Activated T-helper 2 cell treated with anti-CD3 and anti-CD28 coated beads, Interferon-gamma antibody, Interleukin-2, Interleukin-4, amounts not matched to agents 10 μg/mL and 5 μg/mL and 100 μg/mL, durations not matched to agents 14 hours and 24 hours and 36 hours (primary cell): ENCODE data around the gene JAG1. TPM values are rescaled to one million over a fixed set of nuclear protein-coding genes. Genes with fewer than 3 reads are reported as not detected.
"Not testable (repeated sequence)": the region's sequence is repeated elsewhere in the genome, so short reads cannot be mapped to it uniquely, and the experiment has no call there.

Experiments used
- DNase-seq: peaks from one replicate; pipeline ENCODE4 v3.0.0; 2021; ENCODE audit warnings: low spot score
- H3K27ac Mint-ChIP-seq: one replicate; pipeline ENCODE4 v1.8.0; 2021; ENCODE audit warnings: mixed read lengths
- H3K27me3 Mint-ChIP-seq: one replicate; pipeline ENCODE4 v1.8.0; 2021; ENCODE audit warnings: low read depth, mixed read lengths
- H3K36me3 Mint-ChIP-seq: one replicate; pipeline ENCODE4 v1.8.0; 2021; ENCODE audit warnings: low read depth, mixed read lengths
- H3K4me1 Mint-ChIP-seq: one replicate; pipeline ENCODE4 v1.8.0; 2021; ENCODE audit warnings: low read depth, mixed read lengths
- H3K4me3 Mint-ChIP-seq: one replicate; pipeline ENCODE4 v1.8.0; 2021; ENCODE audit warnings: low read depth, mild to moderate bottlenecking, moderate library complexity, mixed read lengths
- H3K9me3 Mint-ChIP-seq: one replicate; pipeline ENCODE4 v1.8.0; 2021; ENCODE audit warnings: mixed read lengths
- intact Hi-C: fragments of 100-400 bp; cut with micrococcal nuclease; formaldehyde crosslinking; loops from one replicate; pipeline ENCODE4 v1.15.1; 2023
- total RNA-seq: library from RNA; stranded (reverse); gene quantifications from 2 replicates; pipeline ENCODE4 v1.2.3, GENCODE V29; 2022

The JAG1 gene
- total RNA-seq, 1 donor from 2014 or later = 2.8 TPM

DNA sequence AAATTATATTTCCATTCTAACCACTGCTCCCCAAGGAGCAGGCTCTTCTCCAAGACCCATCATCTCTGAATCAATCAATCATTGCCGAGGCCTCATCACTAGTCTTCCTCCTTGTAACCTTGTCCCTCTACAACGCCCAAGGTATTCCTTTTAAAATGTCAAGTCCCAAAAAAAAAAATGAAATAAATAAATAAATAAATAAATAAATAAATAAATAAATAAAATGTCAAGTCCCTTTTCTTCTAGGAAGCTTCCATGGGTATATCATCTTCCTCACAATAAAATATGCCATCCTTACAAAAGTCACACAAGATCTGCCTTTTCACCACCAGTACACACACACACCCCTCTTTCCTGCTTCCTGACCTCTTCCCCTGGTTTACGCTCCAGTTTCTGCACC is 57.6 kb downstream of the JAG1 start:
- intact Hi-C loops = no loop called here

DNA sequence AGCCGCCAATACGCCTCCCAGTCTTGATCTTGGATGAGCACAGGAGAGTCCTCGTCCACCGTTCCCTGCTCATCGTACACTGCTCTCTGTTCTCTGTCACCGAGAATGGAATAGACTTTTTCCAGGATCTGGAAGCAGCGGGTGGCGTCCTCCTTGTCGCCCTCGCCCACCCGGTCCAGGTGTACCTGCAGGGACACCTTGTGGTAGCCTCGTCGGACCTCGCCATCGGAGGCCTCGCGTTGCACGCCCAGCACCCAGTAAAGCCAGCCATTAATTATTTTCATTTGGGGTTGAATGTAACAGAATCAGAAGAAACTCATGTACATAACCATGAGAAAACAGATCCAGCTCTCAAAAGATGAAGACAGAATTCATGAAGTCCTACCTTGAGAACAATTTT is 59.9 kb downstream of the JAG1 start:
- no peak overlapping the region for H3K27ac Mint-ChIP-seq
- DNase-seq = no peak
- H3K36me3 Mint-ChIP-seq = peaks cover 10% of the 10 kb centered on the region
- intact Hi-C loops = no loop called here
- no peaks in the 10 kb centered on the region for H3K9me3 Mint-ChIP-seq
- peaks cover 2% of the 10 kb centered on the region for H3K4me1 Mint-ChIP-seq
- H3K4me3 Mint-ChIP-seq = no peak overlapping the region
- H3K27me3 Mint-ChIP-seq = no peaks in the 10 kb centered on the region

More for the DNA sequence above, 57.6 kb downstream of the JAG1 start:
- H3K9me3 Mint-ChIP-seq = no peaks in the 10 kb centered on the region
- H3K36me3 Mint-ChIP-seq = peaks cover 4% of the 10 kb centered on the region
- H3K4me1 Mint-ChIP-seq = no peaks in the 10 kb centered on the region
- no peak overlapping the region for H3K4me3 Mint-ChIP-seq
- H3K27ac Mint-ChIP-seq = no peak overlapping the region
- H3K27me3 Mint-ChIP-seq = no peaks in the 10 kb centered on the region
- no peak for DNase-seq

DNA sequence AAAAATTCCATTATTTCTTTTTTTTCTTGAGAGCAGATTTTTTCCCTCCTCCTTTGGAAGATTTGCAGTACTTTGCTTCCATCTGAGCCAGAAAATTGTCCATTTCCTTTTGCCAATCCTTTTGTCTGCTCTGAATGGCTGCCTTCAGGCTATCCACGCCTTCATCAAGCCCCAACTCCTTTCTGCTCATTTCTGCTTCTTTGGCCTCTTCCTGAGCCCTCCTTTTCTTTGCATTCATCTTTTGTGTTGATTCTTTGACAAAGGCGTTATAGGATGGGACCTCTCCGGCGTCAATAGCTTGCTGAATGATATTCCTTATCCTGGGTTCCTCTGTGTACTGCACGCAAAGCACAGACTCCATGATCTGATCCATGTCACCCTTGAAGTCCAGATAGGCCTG is 60.4 kb downstream of the JAG1 start:
- H3K27ac Mint-ChIP-seq, H3K4me1 Mint-ChIP-seq, intact Hi-C loops, H3K27me3 Mint-ChIP-seq, DNase-seq, H3K9me3 Mint-ChIP-seq, H3K4me3 Mint-ChIP-seq: not testable (repeated sequence)
- H3K36me3 Mint-ChIP-seq = peaks cover 13% of the 10 kb centered on the region

DNA sequence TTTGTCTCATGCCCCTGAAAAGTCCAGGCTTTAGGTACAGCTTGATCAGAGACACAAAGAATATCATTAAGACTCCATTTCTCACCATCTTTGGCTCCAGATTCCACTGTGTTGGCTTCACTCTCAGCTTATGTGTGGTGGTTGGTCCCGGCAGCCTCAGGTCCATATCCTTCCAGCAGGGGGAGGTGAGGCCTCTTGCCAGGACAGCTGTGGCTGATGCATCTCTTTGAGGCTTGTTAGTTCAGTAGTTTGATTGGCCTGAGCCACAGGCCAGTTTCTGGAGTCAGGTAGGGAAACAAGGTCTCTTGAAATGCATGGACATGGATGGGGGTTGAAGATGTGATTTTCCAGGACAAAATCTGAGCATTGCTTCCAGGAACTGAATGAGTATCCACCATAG is 62.4 kb downstream of the JAG1 start:
- Mint-ChIP-seq H3K9me3 (no peaks in the 10 kb centered on the region), H3K36me3 (peaks cover 17% of the 10 kb centered on the region), H3K27me3 (no peaks in the 10 kb centered on the region), H3K27ac (no peak overlapping the region), H3K4me3 (no peak overlapping the region), H3K4me1 (peaks cover 2% of the 10 kb centered on the region)
- intact Hi-C loops = no loop called here
- no peak for DNase-seq

DNA sequence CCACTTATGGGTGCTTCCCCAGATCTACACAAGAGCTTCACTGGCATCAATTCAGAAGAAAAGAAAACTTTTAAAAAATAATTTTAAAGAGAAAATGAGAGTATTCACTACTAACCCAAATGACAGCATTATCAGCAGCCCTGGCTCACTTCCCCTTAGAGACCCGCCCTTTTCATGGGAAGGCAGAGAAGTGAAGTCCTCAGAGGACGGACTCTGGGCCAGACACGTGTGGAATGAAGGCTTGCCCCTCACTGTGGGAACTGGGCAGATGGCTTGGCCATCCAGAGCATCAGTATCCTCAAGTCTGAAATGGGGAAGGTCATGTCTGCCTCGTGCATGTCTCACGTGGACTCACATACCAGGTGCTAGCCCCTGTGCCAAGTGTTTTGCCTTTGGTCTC is 63.5 kb downstream of the JAG1 start:
- H3K36me3 Mint-ChIP-seq = peaks cover 20% of the 10 kb centered on the region
- intact Hi-C loops = no loop called here
- DNase-seq = no peak

DNA sequence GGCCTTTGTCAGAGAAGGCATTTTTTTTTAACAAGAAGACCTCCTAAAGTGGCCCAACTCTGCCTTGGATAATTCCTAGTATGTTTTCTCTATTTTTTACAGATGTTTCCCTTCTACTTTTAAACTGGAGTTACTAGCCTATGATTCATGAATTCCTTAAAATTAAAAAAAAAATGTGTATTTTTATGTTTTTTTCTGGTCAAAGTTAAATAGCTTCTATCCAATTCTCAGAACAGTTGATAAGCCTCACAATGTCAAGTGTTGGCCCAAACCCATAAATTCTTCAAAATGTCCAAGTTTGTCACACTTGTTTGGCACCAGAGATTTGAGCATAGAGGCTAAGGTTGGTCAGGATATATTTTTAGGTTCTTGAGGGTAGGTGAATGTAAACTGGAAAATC is 64.0 kb downstream of the JAG1 start:
- Mint-ChIP-seq H3K4me3 (no peak overlapping the region), H3K36me3 (peaks cover 20% of the 10 kb centered on the region), H3K9me3 (no peaks in the 10 kb centered on the region), H3K27me3 (no peaks in the 10 kb centered on the region), H3K4me1 (peaks cover 4% of the 10 kb centered on the region), H3K27ac (no peak overlapping the region)
- intact Hi-C loops = no loop called here
- no peak for DNase-seq

More for the DNA sequence above, 63.5 kb downstream of the JAG1 start:
- no peak overlapping the region for H3K4me3 Mint-ChIP-seq
- peaks cover 4% of the 10 kb centered on the region for H3K4me1 Mint-ChIP-seq
- H3K9me3 Mint-ChIP-seq = no peaks in the 10 kb centered on the region
- H3K27me3 Mint-ChIP-seq = no peaks in the 10 kb centered on the region
- no peak overlapping the region for H3K27ac Mint-ChIP-seq

DNA sequence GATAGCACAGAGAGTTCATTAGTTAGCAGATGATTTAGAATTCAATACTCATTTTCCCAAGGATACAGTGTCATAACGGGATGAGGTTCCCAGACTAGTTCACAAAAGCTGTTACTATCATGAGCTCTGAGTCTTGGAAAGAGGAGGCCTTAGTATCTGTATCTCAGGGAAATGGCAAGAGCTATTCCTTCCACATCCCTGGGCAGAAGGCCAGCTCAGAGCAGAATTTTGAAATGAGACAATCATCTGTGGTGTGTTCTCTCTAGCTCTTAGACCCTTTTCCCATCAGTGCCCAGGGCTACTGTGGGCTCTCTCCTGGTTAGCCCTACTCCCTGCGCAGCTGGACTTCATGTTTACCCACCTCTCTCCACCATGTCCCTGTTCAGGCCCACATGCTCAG is 64.5 kb downstream of the JAG1 start:
- no peaks in the 10 kb centered on the region for H3K27me3 Mint-ChIP-seq
- H3K27ac Mint-ChIP-seq = no peak overlapping the region
- intact Hi-C loops = no loop called here
- no peak overlapping the region for H3K4me3 Mint-ChIP-seq
- peaks cover 7% of the 10 kb centered on the region for H3K4me1 Mint-ChIP-seq
- DNase-seq = no peak
- peaks cover 20% of the 10 kb centered on the region for H3K36me3 Mint-ChIP-seq
- H3K9me3 Mint-ChIP-seq = no peaks in the 10 kb centered on the region

DNA sequence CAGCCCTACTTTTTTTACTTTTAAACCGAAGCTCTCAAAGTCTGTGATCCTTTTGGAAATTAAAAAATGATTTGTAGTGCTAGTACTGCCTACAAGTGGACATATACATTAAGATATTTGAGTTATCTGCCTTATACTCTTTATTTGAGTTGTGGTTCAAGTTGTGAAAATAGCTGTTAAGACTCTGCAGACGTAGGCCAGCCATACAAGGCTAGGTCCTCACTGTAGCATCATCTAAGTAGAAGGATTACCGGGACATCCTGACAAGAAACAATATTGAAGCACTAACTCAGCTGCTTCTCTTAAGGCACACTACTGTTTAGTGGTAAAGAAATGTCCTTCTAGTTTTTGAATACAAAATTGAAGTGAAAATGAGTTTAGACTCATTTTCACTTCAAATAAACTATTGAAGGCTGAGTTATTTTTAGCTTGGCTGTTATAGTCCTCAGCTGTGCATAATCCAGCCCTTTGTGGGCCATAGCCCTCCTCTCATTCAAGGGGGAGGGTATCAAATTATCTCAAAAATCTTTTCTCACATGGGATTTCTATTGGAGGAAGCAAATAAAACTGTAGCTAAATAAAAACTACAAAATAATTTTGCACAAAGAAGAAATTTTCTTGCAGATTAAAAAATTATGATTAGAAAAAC is 68.1 kb downstream of the JAG1 start:
- Mint-ChIP-seq H3K4me1 (peaks cover 33% of the 10 kb centered on the region), H3K9me3 (no peaks in the 10 kb centered on the region), H3K36me3 (peaks cover 34% of the 10 kb centered on the region), H3K27ac (no peak overlapping the region), H3K4me3 (no peak overlapping the region), H3K27me3 (no peaks in the 10 kb centered on the region)
- no peak for DNase-seq
- intact Hi-C loops = no loop called here

DNA sequence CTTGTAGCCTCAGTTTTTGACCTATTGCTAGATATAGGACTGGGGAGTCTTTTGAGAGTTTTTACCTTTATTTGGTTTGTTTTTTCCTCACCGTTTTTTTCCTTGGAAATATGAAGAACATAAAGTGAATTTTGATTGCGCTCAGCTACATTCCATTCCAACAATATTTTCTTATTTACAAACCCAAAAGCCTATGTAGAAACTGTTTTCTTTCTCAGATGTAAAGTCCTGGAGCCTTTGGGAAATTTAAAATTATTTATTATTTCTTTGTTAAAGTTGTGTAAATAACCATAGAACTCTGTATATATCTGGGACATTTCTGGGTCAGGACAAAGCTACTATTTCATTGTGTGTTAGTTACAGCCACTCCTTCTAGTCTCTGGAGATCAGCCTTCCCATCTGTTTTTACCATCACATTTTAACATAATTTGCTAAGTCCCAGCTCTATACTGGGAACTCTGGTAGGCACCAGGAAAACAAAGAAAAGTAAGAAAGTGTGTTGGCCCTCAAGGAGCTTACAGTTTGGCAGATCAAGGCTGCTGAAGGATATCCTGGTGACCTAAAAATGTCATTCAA is 68.8 kb downstream of the JAG1 start:
- no peak for DNase-seq
- H3K27ac Mint-ChIP-seq = no peak overlapping the region
- no peaks in the 10 kb centered on the region for H3K9me3 Mint-ChIP-seq
- H3K4me3 Mint-ChIP-seq = no peak overlapping the region
- peaks cover 40% of the 10 kb centered on the region for H3K36me3 Mint-ChIP-seq
- peaks cover 33% of the 10 kb centered on the region for H3K4me1 Mint-ChIP-seq
- intact Hi-C loops = loop anchor here (5.0 kb wide), 1 partner anchor 47 kb away; no protein-coding TSS in a partner anchor
- H3K27me3 Mint-ChIP-seq = no peaks in the 10 kb centered on the region

DNA sequence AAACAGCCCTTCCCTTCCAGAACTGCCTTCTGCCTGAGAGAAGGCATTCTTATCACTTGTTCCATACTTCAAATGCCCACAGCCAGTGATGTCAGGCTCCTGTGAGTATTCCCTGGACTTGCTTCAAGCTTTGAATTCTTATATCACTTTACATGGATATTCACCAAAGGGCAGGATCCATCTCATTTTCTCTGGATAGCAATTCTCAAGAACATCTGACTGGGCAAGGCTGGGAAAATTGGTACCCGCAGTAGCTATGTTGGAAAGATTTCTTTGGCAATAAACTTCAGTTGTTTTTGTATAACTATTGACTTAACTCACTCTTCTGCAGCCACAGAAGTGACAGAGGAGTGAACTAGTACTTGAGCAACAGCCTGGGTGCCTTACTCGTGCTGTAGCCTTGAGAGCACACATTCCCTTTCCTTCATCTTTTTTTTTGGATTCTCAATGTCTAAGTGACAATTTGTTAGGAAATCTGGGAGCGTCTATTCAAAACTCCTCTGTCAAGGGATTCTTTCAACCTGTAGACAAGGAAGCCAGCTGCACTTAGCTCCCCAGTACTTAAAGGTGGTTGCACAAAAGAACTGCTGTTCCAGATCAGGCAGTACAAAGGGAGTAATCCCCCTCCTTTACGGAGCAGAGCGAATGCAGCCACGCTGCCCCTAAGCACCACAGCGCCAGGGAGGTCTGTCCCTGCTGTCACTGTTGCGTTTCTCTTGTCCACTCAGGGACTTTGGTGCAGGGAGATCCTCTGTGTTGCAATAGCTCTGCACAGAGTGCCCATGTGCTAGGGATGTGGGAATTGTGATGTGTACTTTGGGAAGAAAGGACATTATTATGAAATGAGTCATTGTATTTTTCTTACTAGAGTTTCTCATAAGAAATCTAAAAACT is 69.6 kb downstream of the JAG1 start:
- peaks cover 37% of the 10 kb centered on the region for H3K36me3 Mint-ChIP-seq
- H3K9me3 Mint-ChIP-seq = no peaks in the 10 kb centered on the region
- intact Hi-C loops = loop anchor here (1.0 to 5.0 kb wide), 10 partner anchors 11 to 386 kb away; partner anchors contain the start of genes MKKS, SLX4IP and SNAP25
- H3K4me3 Mint-ChIP-seq = no peak overlapping the region
- peaks cover 33% of the 10 kb centered on the region for H3K4me1 Mint-ChIP-seq
- peak overlapping the region; percentile 59 for H3K27ac Mint-ChIP-seq
- no peak for DNase-seq
- H3K27me3 Mint-ChIP-seq = no peaks in the 10 kb centered on the region

DNA sequence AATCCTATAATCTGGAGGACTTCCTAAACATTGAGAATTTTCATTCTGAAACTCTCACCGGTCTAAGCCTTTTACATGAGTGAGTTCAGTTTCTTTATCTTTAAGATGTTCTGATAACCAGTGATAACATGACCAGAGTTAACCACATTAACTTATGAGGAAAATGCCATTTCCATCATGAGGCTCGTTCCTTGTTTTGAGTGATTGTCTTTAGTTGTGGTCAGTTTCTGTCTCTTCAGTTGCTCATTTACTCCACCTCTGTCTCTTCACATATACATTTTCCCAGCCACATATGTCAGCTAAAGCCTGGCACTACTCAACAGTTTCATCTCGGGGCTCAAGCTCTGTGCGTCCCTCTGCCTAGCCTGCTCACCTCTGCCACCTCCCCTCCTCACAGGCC is 70.4 kb downstream of the JAG1 start:
- Mint-ChIP-seq H3K4me3 (peak overlapping the region; percentile 4), H3K9me3 (no peaks in the 10 kb centered on the region), H3K4me1 (peaks cover 41% of the 10 kb centered on the region), H3K27me3 (no peaks in the 10 kb centered on the region), H3K36me3 (peaks cover 35% of the 10 kb centered on the region), H3K27ac (peak overlapping the region; percentile 59)
- intact Hi-C loops = loop anchor here (1.0 to 5.0 kb wide), 10 partner anchors 10 to 385 kb away; partner anchors contain the start of genes MKKS, SLX4IP and SNAP25
- DNase-seq = no peak

DNA sequence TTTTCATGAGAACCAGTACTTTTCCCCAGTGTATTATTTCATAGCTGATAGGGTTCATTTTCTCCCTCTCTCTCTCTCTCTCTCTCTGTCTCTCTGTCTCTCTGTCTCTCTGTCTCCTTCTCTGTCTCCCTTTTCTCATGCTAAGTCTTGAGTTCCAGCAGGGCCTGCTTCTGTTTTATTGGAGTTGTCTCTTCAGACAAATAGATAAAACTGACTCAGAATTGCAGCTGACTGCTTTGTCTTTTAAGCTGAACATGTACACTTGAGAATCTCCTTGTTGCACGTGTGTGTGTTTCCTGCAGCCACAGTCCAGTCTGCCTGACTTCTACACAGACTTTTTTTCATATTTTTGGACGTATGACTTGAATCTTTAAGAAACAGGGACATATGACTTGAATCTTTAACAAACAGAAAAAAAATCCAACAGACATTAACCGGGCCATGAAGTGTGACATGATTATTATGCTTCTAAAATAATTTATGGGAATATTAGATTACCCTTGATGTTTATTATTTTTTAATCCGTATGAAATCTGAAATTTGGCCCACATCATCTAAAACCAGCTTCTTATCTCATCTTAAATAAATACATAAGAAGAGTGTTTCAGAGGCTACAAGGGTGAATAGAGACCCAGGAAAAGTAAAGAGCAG is 71.5 kb downstream of the JAG1 start:
- peaks cover 42% of the 10 kb centered on the region for H3K4me1 Mint-ChIP-seq
- H3K9me3 Mint-ChIP-seq = no peaks in the 10 kb centered on the region
- peaks cover 36% of the 10 kb centered on the region for H3K36me3 Mint-ChIP-seq
- no peaks in the 10 kb centered on the region for H3K27me3 Mint-ChIP-seq
- H3K4me3 Mint-ChIP-seq = no peak overlapping the region
- H3K27ac Mint-ChIP-seq = peak overlapping the region; percentile 64
- intact Hi-C loops = loop anchor here (2.0 to 5.0 kb wide), 6 partner anchors 24 to 252 kb away; partner anchors contain the start of genes MKKS and SLX4IP
- no peak for DNase-seq
